Neural crest cell (in vitro differentiated cells): ENCODE data around the gene GJD3. TPM values are rescaled to one million over a fixed set of nuclear protein-coding genes. Genes with fewer than 3 reads are reported as not detected.

Experiments used
- DNase-seq: peaks from one replicate; pipeline ENCODE4 v3.0.0; 2021; ENCODE audit warnings: low read depth, mixed read lengths, low spot score
- H3K27ac Mint-ChIP-seq: one replicate; pipeline ENCODE4 v1.8.0; 2021; ENCODE audit warnings: mild to moderate bottlenecking, mixed read lengths; ENCODE audit not compliant: unreplicated experiment
- H3K27me3 Mint-ChIP-seq: 2 replicates; pipeline ENCODE4 v1.8.0; 2021; ENCODE audit warnings: low read depth, mild to moderate bottlenecking, mixed read lengths
- H3K36me3 Mint-ChIP-seq: 2 replicates; pipeline ENCODE4 v1.8.0; 2021; ENCODE audit warnings: low read depth, mild to moderate bottlenecking, mixed read lengths
- H3K4me1 Mint-ChIP-seq: 2 replicates; pipeline ENCODE4 v1.8.0; 2021; ENCODE audit warnings: mixed read lengths
- H3K4me3 Mint-ChIP-seq: one replicate; pipeline ENCODE4 v1.8.0; 2021; ENCODE audit warnings: mild to moderate bottlenecking, mixed read lengths
- H3K9me3 Mint-ChIP-seq: 2 replicates; pipeline ENCODE4 v1.8.0; 2021; ENCODE audit warnings: mixed read lengths
- total RNA-seq: library from RNA; stranded (reverse); gene quantifications from 2 replicates; pipeline ENCODE4 v1.2.1, GENCODE V29; 2021
- TF ChIP-seq, protein P1 (sequence below): fragments of 200-600 bp; sonication (generic); conservative IDR thresholded peaks from 2 replicates; pipeline ENCODE4 v1.5.0; 2021; ENCODE audit warnings: antibody characterized with exemption, mild to moderate bottlenecking

Gene GJD3
- total RNA-seq, 1 donor from 2014 or later = not detected

DNA sequence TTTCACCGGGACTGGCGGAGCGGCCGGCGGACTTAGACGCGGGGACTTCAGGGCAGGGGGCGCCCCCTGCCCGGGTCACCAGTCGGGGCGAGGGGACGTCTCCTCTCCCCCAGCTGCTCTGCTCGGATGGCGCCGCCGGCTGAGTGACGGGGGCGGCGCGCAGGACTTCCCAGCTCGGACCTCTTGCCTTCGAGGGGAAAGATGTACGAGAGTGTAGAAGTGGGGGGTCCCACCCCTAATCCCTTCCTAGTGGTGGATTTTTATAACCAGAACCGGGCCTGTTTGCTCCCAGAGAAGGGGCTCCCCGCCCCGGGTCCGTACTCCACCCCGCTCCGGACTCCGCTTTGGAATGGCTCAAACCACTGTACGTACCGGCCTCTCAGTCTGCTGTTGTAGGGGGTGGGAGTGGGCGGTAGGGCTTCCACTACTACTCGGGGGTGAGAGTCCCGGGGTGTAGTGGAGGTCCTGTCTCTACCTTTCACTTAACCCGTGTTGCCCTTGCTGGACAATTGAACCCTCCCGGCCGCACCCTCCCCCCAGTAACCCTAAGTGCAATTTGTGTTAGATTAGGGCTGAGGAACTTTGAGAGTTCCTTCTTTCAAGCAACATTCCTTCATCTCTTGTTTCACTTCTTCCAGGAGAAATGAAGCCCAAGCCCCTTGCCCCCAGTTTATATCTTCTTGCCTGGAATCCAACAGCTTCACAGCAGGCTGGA lies 21.9 kb downstream of the GJD3 start:
- DNase-seq = no peak
- H3K9me3 Mint-ChIP-seq = no peaks in the 10 kb centered on the region
- H3K36me3 Mint-ChIP-seq = no peaks in the 10 kb centered on the region
- TF ChIP-seq, protein P1, sequence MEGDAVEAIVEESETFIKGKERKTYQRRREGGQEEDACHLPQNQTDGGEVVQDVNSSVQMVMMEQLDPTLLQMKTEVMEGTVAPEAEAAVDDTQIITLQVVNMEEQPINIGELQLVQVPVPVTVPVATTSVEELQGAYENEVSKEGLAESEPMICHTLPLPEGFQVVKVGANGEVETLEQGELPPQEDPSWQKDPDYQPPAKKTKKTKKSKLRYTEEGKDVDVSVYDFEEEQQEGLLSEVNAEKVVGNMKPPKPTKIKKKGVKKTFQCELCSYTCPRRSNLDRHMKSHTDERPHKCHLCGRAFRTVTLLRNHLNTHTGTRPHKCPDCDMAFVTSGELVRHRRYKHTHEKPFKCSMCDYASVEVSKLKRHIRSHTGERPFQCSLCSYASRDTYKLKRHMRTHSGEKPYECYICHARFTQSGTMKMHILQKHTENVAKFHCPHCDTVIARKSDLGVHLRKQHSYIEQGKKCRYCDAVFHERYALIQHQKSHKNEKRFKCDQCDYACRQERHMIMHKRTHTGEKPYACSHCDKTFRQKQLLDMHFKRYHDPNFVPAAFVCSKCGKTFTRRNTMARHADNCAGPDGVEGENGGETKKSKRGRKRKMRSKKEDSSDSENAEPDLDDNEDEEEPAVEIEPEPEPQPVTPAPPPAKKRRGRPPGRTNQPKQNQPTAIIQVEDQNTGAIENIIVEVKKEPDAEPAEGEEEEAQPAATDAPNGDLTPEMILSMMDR = no peak
- H3K4me3 Mint-ChIP-seq = peak overlapping the region; percentile 92
- peak overlapping the region; percentile 14 for H3K27ac Mint-ChIP-seq
- H3K4me1 Mint-ChIP-seq = peaks cover 69% of the 10 kb centered on the region
- peaks cover 19% of the 10 kb centered on the region for H3K27me3 Mint-ChIP-seq

DNA sequence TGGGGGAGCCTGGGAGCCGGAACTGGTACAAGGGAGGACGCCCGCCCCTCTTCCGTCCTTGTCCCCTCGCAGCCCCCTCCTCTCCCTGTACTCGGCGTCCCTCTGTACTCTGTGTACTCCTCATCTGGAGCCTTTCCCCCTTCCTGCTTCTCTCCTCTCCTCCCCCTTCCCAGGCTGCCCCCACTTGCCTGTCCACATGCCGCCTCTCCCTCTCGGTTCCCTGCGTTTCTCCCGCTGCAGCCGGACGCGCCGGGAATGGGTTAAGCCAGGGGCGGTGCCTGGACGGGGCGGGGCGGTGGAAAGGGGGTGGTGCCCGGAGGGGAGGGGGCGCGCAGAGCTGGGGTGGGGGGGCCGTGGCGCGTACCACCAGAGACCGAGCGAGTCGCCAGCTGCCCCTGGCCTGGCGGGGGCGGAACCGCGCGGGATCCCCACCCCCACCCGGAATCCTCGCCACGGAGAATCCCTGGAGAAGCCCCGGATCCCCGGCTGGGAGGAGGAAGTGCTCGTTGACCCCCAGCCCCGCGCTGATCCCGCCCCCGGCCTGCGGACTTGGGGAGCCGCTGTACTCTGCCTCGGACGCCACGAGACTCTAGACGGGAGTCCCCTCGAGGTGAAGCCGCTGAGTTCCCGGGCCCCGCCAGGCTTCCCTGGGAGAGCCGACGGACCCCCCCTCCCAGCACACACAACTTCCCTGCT lies 22.6 kb downstream of the GJD3 start:
- peak overlapping the region; percentile 92 for H3K4me3 Mint-ChIP-seq
- peaks cover 19% of the 10 kb centered on the region for H3K27me3 Mint-ChIP-seq
- TF ChIP-seq, protein P1 = no peak
- no peak for DNase-seq
- H3K4me1 Mint-ChIP-seq = peaks cover 62% of the 10 kb centered on the region
- H3K27ac Mint-ChIP-seq = no peak overlapping the region
- no peaks in the 10 kb centered on the region for H3K36me3 Mint-ChIP-seq
- H3K9me3 Mint-ChIP-seq = no peaks in the 10 kb centered on the region

DNA sequence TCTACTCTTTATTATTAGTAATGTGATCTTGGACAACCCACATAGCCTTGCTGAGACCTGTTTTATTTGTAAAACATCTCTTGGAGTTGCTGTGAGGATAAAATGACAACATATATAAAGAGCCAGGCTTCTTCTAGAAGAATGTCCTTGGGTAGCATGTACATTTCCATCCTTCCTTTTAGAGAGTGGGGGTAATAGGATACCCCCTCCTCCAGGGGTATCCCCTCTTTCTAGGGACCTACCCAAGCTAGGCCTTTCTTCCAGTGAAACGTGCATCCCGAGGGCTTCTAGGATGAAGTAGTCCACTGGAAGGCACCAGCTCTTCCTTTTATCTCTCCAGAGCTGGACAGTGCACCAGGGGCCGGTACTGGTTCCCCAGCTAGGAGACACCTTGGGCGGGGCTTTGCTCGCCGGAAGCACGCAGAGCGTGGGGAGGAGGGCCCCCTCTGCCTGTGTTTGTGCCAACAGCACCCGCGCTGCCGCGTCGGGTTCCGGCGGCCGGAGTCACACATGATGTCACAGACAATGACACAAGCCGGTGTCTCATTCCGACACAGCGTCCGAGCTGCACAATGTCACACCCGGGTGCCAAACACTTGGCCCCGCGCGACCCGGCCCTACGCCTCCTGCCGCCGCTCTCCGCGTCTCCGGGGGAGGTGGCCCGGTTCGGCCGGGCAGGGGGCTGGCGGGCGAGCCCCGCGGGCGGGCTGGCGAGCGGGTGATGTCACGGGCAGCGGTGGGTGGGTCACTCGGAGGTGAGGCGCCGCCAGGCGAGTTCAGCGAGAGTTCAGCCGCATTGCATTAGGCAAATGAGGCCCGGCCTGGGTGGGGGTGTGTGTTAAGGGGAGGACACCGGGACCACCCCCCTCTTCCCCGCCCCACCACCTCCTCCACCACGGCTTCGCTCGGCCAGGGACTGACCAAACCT lies 23.4 kb downstream of the GJD3 start:
- H3K9me3 Mint-ChIP-seq = no peaks in the 10 kb centered on the region
- H3K36me3 Mint-ChIP-seq = no peaks in the 10 kb centered on the region
- H3K27me3 Mint-ChIP-seq = peaks cover 19% of the 10 kb centered on the region
- TF ChIP-seq, protein P1 = no peak
- H3K4me1 Mint-ChIP-seq = peaks cover 54% of the 10 kb centered on the region
- peak; percentile 60 for DNase-seq
- no peak overlapping the region for H3K27ac Mint-ChIP-seq
- peak overlapping the region; percentile 87 for H3K4me3 Mint-ChIP-seq

DNA sequence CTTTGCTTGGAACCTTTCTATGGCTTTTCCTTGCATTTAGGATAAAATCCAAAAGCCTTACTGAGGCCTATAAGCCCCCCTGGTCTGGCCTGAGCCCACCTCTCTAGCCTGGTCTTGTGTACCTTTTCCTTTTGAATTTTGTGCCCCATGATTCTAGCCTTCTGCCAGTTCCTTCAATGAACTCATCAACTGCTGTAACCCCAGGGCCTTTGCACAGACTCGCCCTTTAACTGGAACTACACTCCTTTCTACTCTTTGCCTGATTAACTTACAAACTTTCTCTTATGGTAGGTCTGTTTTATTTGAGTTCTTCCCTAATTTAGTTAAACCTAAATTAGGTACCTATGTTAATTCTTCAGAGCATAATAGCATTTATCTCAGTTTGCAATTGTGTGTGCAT lies 24.2 kb downstream of the GJD3 start:
- Mint-ChIP-seq H3K9me3 (no peaks in the 10 kb centered on the region), H3K4me1 (peaks cover 47% of the 10 kb centered on the region), H3K4me3 (peak overlapping the region; percentile 87), H3K27me3 (peaks cover 19% of the 10 kb centered on the region), H3K36me3 (no peaks in the 10 kb centered on the region), H3K27ac (no peak overlapping the region)
- TF ChIP-seq, protein P1 = no peak
- no peak for DNase-seq

DNA sequence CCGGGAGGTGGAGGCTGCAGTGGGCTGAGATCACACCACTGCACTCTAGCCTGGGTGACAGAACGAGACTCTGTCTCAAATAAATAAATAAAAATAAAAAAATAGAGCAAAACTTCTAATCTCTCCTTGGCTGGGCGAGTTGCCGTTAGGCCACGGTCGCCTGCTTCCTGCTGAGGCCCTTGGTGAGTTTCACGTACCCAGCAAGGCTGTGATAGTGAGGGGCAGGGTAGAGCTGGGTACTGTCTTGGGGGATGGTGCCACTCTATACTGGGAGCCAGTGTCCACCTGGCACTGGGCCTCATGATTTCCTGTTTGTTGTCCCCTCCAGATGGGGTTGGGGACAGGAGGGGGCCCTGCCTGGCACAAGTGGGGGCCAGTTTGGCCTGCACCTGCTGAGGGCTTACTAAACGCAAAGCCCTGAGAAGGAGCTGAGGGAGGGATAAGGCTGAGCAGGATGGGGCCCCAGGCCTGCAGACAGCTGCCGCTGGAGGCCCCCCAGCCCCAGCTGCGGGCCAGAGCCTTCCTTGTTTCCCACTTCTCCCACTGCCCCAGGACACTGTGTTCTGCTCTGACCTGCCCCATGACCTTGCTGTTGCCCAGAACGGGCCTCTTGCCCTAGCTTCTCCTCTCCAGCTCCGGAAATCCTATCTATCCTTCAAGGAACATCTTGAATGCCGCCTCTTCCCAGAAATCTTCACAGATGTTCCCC lies 25.4 kb downstream of the GJD3 start:
- TF ChIP-seq, protein P1 = no peak
- DNase-seq = no peak
- Mint-ChIP-seq H3K9me3 (no peaks in the 10 kb centered on the region), H3K27me3 (peaks cover 15% of the 10 kb centered on the region), H3K27ac (no peak overlapping the region), H3K4me1 (peaks cover 48% of the 10 kb centered on the region), H3K36me3 (no peaks in the 10 kb centered on the region), H3K4me3 (peak overlapping the region; percentile 56)
